Hippocampal formation (tissue), 2 donors: ENCODE measurements around the gene COL18A1.
"Not testable (repeated sequence)": the region's sequence is repeated elsewhere in the genome, so short reads cannot be mapped to it uniquely, and the experiment has no call there.

ENCODE experiments used
- DNase-seq, 2 donors: peaks; one replicate each; lab custom pipeline; 2025; lab: John Stamatoyannopoulos, UW

COL18A1 gene

GRCh38 chr21:45441431-45442255 is 36.7 kb downstream of the COL18A1 start:
- DNase-seq: no peak

GRCh38 chr21:45442276-45442675 is 37.3 kb downstream of the COL18A1 start:
- DNase-seq: no peak

GRCh38 chr21:45442686-45443594 is 38.0 kb downstream of the COL18A1 start:
- DNase-seq: not testable (repeated sequence)

GRCh38 chr21:45443595-45444181 is 38.7 kb downstream of the COL18A1 start:
- DNase-seq: peak; percentile 14 to 25

GRCh38 chr21:45444385-45444784 is 39.4 kb downstream of the COL18A1 start:
- DNase-seq: no peak

GRCh38 chr21:45445369-45445768 is 40.4 kb downstream of the COL18A1 start:
- no peak for DNase-seq

- no peak for DNase-seq
These were observed 42.9 kb downstream of the COL18A1 start for GRCh38 chr21:45447821-45448220.

- no peak for DNase-seq
These were observed 43.4 kb downstream of the COL18A1 start for GRCh38 chr21:45448283-45448809.

- DNase-seq: no peak
These were observed 44.1 kb downstream of the COL18A1 start for GRCh38 chr21:45448810-45449657.

GRCh38 chr21:45449658-45450422 is 44.9 kb downstream of the COL18A1 start:
- DNase-seq: no peak

GRCh38 chr21:45450423-45451090 is 45.6 kb downstream of the COL18A1 start:
- DNase-seq: no peak

GRCh38 chr21:45451091-45451740 is 46.3 kb downstream of the COL18A1 start:
- no peak for DNase-seq

- no peak for DNase-seq
These were observed 46.8 kb downstream of the COL18A1 start for GRCh38 chr21:45451771-45452182.

GRCh38 chr21:45452696-45453307 is 47.8 kb downstream of the COL18A1 start:
- no peak for DNase-seq

- no peak for DNase-seq
These were observed 48.5 kb downstream of the COL18A1 start for GRCh38 chr21:45453308-45453950.

- no peak for DNase-seq
These were observed 49.3 kb downstream of the COL18A1 start for GRCh38 chr21:45454060-45454925.

- DNase-seq: no peak
These were observed 50.1 kb downstream of the COL18A1 start for GRCh38 chr21:45454926-45455673.
